Measurements from ENCODE around the gene PHF10. TPM values are rescaled to one million over a fixed set of nuclear protein-coding genes. Genes with fewer than 3 reads are reported as not detected.

Gene PHF10
- total and polyA plus RNA-seq, 2 donors from 2014 or later, result 34.5 to 35.9 TPM

- peak overlapping the region in 2 of 3 donors; percentile 49 to 70 for H3K9ac ChIP-seq (ENCODE audit: low read length in 3 of 3)
- H3K36me3 ChIP-seq (ENCODE audit: control insufficient read depth in 2 of 3, insufficient read depth in 3 of 3, low read length in 3 of 3), result peaks cover 0 to 7% (median 4%) of the 10 kb centered on the region in 3 donors
- H3K9me3 ChIP-seq (ENCODE audit: control insufficient read depth in 2 of 3, insufficient read depth in 1 of 3, low read length in 3 of 3), result no peaks in the 10 kb centered on the region
- H3K4me3 ChIP-seq (ENCODE audit: low read length in 3 of 3), result peak overlapping the region; percentile 39 to 76 (median 73)
- peak; percentile 73 to 88 (median 79) for DNase-seq
- H3K27me3 ChIP-seq (ENCODE audit: control insufficient read depth, insufficient read depth, low read length), result no peaks in the 10 kb centered on the region
- TF ChIP-seq CTCF (IDR thresholded peaks at IDR 0.05; ENCODE audit: borderline replicate concordance, extremely low read depth, insufficient read depth), result no peak
- FAIRE-seq, result no peak
- H3K27ac ChIP-seq (ENCODE audit: low read depth in 2 of 2, low read length in 2 of 2), result peak overlapping the region in 1 of 2 donors; percentile 55
- H3K4me1 ChIP-seq (ENCODE audit: control insufficient read depth in 2 of 3, insufficient read depth in 2 of 3, low read depth in 1 of 3, low read length in 3 of 3), result no peaks in the 10 kb centered on the region
- intact Hi-C loops (cut with DNase I), result no loop called here
Observed at GRCh38 chr6:169654598-169655391, 69.5 kb downstream of the PHF10 start.

Other genes starting within 250 kb of the PHF10 start
- gene WDR27, start 22.5 kb downstream of the PHF10 start, total RNA-seq, result 45.0 TPM
- 12.3 TPM for gene WDR27, start 22.5 kb downstream of the PHF10 start, polyA plus RNA-seq (ENCODE audit: insufficient read depth, low read depth, low replicate concordance)
- gene C6orf120, start 22.4 kb downstream of the PHF10 start, total RNA-seq, result 23.1 TPM
- 10.9 TPM for gene C6orf120, start 22.4 kb downstream of the PHF10 start, polyA plus RNA-seq (ENCODE audit: insufficient read depth, low read depth, low replicate concordance)
- gene DYNLT2, start 27.1 kb upstream of the PHF10 start, total RNA-seq, result 1.9 TPM
- gene DYNLT2, start 27.1 kb upstream of the PHF10 start, polyA plus RNA-seq (ENCODE audit: insufficient read depth, low read depth, low replicate concordance), result 2.6 TPM
- gene ERMARD, start 27.1 kb upstream of the PHF10 start, total RNA-seq, result 36.8 TPM
- gene ERMARD, start 27.1 kb upstream of the PHF10 start, polyA plus RNA-seq (ENCODE audit: insufficient read depth, low read depth, low replicate concordance), result 22.3 TPM